K562 (cell line): ENCODE data around the gene RPUSD1.

Source experiments
- CTCF ChIP-seq, 3 experiments: IDR thresholded peaks in 2 of 3; conservative IDR thresholded peaks in 1 of 3; 2 replicates each; pipeline ENCODE4 v1.5.1; 2011 to 2012; ENCODE audit warnings: low read length in 3 of 3, mild to moderate bottlenecking in 3 of 3, control low read depth in 2 of 3, improper control_type of control experiment in 1 of 3, inconsistent platforms in 1 of 3, low read depth in 1 of 3, mixed read lengths in 1 of 3, moderate library complexity in 1 of 3; ENCODE audit not compliant: insufficient read depth in 2 of 3
- HDAC1 ChIP-seq, 2 experiments: fragments of 450-650 bp; IDR thresholded peaks; 2 replicates each; pipeline ENCODE4 v1.6.1; 2016 to 2017; ENCODE audit warnings: inconsistent platforms in 1 of 2, mild to moderate bottlenecking in 1 of 2, moderate library complexity in 1 of 2

- TF ChIP-seq CTCF (IDR thresholded peaks at IDR 0.05 in 2 of 3, conservative IDR thresholded peaks at IDR 0.05 in 1 of 3; ENCODE audit: insufficient read depth in 2 of 3, low read depth in 1 of 3, low read length in 3 of 3) (no peak), HDAC1 (IDR thresholded peaks at IDR 0.05) (no peak)
These were observed 47.2 kb upstream of the RPUSD1 start for GRCh38 chr16:835373-835772.
